OCI-LY1 (cell line): ENCODE measurements around the gene YAP1.

ENCODE experiments used
- H2AFZ ChIP-seq: fragments of 200-600 bp; sonication (generic), shearing (Covaris generic); 2 replicates; pipeline ENCODE4 v1.6.0; 2014; ENCODE audit warnings: antibody characterized with exemption, mild to moderate bottlenecking, low read length
- H3F3A ChIP-seq: fragments of 200-600 bp; sonication (generic), shearing (Covaris generic); 2 replicates; pipeline ENCODE4 v1.6.0; 2014; ENCODE audit warnings: mild to moderate bottlenecking, antibody characterized with exemption, low read length, moderate library complexity; ENCODE audit not compliant: insufficient read depth
- H3K27ac ChIP-seq: fragments of 200-600 bp; sonication (generic); 2 replicates; pipeline ENCODE4 v1.5.1; 2014; ENCODE audit warnings: low read length, mixed run types, mild to moderate bottlenecking, low read depth; ENCODE audit not compliant: poor library complexity, severe bottlenecking
- H3K27me3 ChIP-seq: fragments of 200-600 bp; sonication (generic); 2 replicates; pipeline ENCODE4 v1.6.0; 2014; ENCODE audit warnings: antibody characterized with exemption, mild to moderate bottlenecking, low read length, moderate library complexity; ENCODE audit not compliant: insufficient read depth
- H3K36me3 ChIP-seq: fragments of 200-600 bp; sonication (generic); 2 replicates; pipeline ENCODE4 v1.6.1; 2014; ENCODE audit warnings: mild to moderate bottlenecking, antibody characterized with exemption, low read length, moderate library complexity, mixed read lengths; ENCODE audit not compliant: insufficient read depth
- H3K4me1 ChIP-seq: fragments of 200-600 bp; sonication (generic); 2 replicates; pipeline ENCODE4 v1.5.1; 2014; ENCODE audit warnings: mild to moderate bottlenecking, low read length, moderate library complexity; ENCODE audit not compliant: insufficient read depth, severe bottlenecking
- H3K4me2 ChIP-seq: fragments of 200-600 bp; sonication (generic), shearing (Covaris generic); 2 replicates; pipeline ENCODE4 v1.6.1; 2014; ENCODE audit warnings: low read length
- H3K4me3 ChIP-seq: fragments of 200-600 bp; sonication (generic); 2 replicates; pipeline ENCODE4 v1.5.1; 2014; ENCODE audit warnings: low read length, low read depth, mild to moderate bottlenecking, mixed read lengths; ENCODE audit not compliant: poor library complexity, severe bottlenecking
- H3K79me2 ChIP-seq: fragments of 200-600 bp; shearing (Covaris generic); 2 replicates; pipeline ENCODE4 v1.6.1; 2016; ENCODE audit warnings: mixed run types, low read length, mixed read lengths; ENCODE audit not compliant: insufficient read depth
- H3K9ac ChIP-seq: fragments of 200-600 bp; sonication (generic), shearing (Covaris generic); 2 replicates; pipeline ENCODE4 v1.6.1; 2014; ENCODE audit warnings: mild to moderate bottlenecking, low read length, mixed read lengths
- H3K9me2 ChIP-seq: fragments of 200-600 bp; sonication (generic), shearing (Covaris generic); 2 replicates; pipeline ENCODE4 v1.6.1; 2014; ENCODE audit warnings: low read depth, mild to moderate bottlenecking, low read length, mixed read lengths
- H3K9me3 ChIP-seq: fragments of 200-600 bp; shearing (Covaris generic); 2 replicates; pipeline ENCODE4 v1.6.1; 2014; ENCODE audit warnings: low read length, mixed read lengths
- H4K20me1 ChIP-seq: fragments of 200-600 bp; sonication (generic), shearing (Covaris generic); 2 replicates; pipeline ENCODE4 v1.6.0; 2016; ENCODE audit warnings: mild to moderate bottlenecking, low read length; ENCODE audit not compliant: insufficient read depth
- CTCF ChIP-seq: fragments of 200-600 bp; sonication (generic), shearing (Covaris generic); IDR thresholded peaks from 2 replicates; pipeline ENCODE4 v1.5.1; 2017; ENCODE audit warnings: mild to moderate bottlenecking, antibody characterized with exemption, low read length, moderate library complexity, mixed read lengths
- EZH2 ChIP-seq: fragments of 200-600 bp; sonication (generic), shearing (Covaris generic); IDR thresholded peaks from 2 replicates; pipeline ENCODE4 v1.8.0; 2017; ENCODE audit warnings: borderline replicate concordance, mixed run types, mild to moderate bottlenecking, antibody characterized with exemption, low read length, moderate library complexity, mixed read lengths

YAP1 gene

DNA sequence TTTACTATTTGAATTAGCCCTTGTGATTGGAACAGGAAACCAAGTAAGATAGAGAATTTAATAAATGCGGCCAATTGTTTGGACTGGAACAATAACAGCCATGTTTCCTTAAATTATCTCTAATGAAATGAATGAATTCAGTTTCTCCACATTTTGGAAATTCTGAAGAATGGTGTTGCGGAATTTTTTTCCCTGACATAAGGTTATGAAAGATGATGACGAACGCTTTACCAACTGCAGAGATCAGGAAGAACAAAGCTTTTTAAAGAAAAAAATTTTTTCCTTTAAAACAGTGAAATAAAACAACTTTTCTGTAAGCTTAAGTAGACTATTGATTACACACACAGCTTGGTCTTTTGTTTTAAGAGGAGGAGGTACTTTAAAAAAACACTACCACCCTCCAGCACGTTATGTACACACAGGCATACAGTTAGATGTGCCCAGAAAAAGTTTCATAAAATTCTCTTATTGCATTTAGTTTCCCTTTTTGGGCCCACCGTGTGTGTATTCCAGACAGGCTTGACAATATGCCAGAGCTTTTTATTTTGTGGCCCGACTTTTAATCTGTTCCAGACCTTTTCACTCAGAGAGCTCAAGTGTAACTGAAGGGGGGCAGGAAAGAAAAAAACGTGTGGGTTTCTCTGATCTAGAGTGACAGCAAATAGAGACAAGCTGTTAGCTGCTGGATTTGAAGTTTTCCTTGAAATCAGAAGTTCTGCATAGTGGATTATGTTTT is 77.3 kb downstream of the YAP1 start:
- Histone ChIP-seq H3K4me3 (no peak overlapping the region), H3K79me2 (no peaks in the 10 kb centered on the region), H3K27ac (no peak overlapping the region), H2AFZ (no peak overlapping the region), H3K4me1 (no peaks in the 10 kb centered on the region), H3K27me3 (no peaks in the 10 kb centered on the region; the same call in 1 of the 2 replicates), H3K36me3 (no peaks in the 10 kb centered on the region), H3F3A (no peaks in the 10 kb centered on the region), H3K9me3 (no peaks in the 10 kb centered on the region), H4K20me1 (no peaks in the 10 kb centered on the region), H3K9ac (no peak overlapping the region), H3K4me2 (no peak overlapping the region), H3K9me2 (no peaks in the 10 kb centered on the region)
- TF ChIP-seq CTCF (no peak), EZH2 (no peak)

DNA sequence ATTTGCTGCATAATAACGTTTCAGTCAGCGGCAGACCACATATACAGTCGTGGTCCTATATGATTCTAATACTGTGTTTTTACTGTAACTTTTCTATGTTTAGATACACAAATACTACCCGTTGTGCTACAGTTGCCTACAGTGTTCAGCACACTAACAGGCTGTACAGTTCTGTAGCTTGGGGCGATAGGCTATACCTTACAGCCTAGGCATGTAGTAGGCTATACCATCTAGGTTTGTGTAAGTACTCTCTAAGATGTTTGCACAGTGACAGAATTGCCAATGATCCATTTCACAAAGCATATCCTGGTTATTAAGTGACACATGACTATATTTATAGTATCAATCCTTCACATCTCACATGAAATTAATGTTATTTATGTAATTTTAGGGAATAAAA is 78.2 kb downstream of the YAP1 start:
- Histone ChIP-seq H3K36me3 (no peaks in the 10 kb centered on the region), H3K27me3 (no peaks in the 10 kb centered on the region; the same call in 1 of the 2 replicates), H3K27ac (no peak overlapping the region), H4K20me1 (no peaks in the 10 kb centered on the region), H3K9me2 (no peaks in the 10 kb centered on the region), H3K9ac (no peak overlapping the region), H3K79me2 (no peaks in the 10 kb centered on the region), H3K4me3 (no peak overlapping the region), H3K4me1 (no peaks in the 10 kb centered on the region), H3F3A (no peaks in the 10 kb centered on the region), H3K4me2 (no peak overlapping the region), H3K9me3 (no peaks in the 10 kb centered on the region), H2AFZ (no peak overlapping the region)
- TF ChIP-seq CTCF, result no peak
- no peak for TF ChIP-seq EZH2

DNA sequence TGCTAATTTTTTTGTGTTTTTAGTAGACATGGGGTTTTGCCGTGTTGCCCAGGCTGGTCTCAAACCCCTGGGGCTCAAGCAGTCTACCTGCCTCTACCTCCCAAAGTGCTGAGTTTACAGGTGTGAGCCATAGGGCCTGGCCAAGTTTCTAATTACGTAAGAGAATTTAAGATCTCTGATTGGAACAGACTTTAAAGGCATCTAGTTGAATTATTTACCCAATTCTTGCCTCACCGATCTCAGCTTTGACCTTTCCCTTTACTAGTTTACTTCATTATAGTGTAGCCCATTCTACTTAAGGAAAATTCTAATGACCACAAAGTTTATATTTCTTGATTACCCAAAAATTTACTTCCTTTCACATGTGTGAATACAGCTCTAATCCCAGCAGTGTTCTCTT is 81.6 kb downstream of the YAP1 start:
- H3F3A ChIP-seq, result no peaks in the 10 kb centered on the region
- no peak overlapping the region for H2AFZ ChIP-seq
- H3K9ac ChIP-seq, result no peak overlapping the region
- no peak overlapping the region for H3K4me3 ChIP-seq
- H3K9me3 ChIP-seq, result no peaks in the 10 kb centered on the region
- TF ChIP-seq CTCF (no peak), EZH2 (no peak)
- H3K4me2 ChIP-seq, result no peak overlapping the region
- no peaks in the 10 kb centered on the region for H3K27me3 ChIP-seq
- no peak overlapping the region for H3K27ac ChIP-seq
- no peaks in the 10 kb centered on the region for H3K4me1 ChIP-seq
- H3K9me2 ChIP-seq, result no peaks in the 10 kb centered on the region
- no peaks in the 10 kb centered on the region for H3K79me2 ChIP-seq
- no peaks in the 10 kb centered on the region for H3K36me3 ChIP-seq
- no peaks in the 10 kb centered on the region for H4K20me1 ChIP-seq
